IPS DF 4.7 (cell line): ENCODE data around the gene KRTAP10-2.

Experiments
- DNase-seq: peaks from one replicate; pipeline ENCODE4 v3.0.0-alpha.2; 2013; ENCODE audit warnings: low spot score; ENCODE audit errors: extremely low read depth

The KRTAP10-2 gene

DNA sequence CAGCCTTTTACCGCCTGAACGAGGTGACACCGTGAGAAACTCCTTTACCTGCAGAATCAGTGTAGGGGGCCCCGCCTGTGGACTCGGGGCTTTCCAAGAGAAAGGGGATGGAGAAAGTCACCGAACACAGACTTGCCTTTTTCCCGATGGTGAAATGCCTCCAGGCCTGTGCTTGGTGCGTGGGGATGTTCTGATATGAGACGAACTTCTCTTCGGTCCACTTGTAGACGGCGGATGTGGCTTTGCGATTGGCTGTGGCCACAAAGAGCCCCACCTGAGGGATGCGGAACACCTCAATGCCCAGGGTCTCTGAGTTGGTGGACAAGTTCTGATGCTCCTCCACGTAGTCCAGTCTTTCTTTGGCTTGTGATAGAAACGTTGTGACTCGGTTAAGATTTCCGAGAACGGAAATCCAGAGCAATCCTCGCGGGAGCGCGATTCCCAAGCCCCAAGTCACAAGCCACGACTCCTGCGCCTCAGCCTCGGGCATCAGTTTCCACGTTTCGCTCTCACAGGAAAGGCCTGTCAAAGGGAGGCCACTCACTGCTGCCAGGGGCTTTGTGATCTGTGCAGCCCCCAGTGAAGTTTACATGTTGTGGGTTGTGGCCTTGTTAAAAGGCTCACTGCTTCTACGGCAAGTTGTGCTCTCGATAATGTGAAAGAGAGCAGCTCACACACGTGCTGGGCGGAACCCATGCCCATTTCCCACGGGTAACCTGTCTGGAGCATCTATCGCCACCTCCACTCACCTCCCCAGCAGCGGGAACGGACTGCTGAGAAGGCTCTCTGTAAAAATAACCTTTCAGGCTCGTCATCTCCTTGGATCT is 23.9 kb downstream of the KRTAP10-2 start:
- no peak for DNase-seq

DNA sequence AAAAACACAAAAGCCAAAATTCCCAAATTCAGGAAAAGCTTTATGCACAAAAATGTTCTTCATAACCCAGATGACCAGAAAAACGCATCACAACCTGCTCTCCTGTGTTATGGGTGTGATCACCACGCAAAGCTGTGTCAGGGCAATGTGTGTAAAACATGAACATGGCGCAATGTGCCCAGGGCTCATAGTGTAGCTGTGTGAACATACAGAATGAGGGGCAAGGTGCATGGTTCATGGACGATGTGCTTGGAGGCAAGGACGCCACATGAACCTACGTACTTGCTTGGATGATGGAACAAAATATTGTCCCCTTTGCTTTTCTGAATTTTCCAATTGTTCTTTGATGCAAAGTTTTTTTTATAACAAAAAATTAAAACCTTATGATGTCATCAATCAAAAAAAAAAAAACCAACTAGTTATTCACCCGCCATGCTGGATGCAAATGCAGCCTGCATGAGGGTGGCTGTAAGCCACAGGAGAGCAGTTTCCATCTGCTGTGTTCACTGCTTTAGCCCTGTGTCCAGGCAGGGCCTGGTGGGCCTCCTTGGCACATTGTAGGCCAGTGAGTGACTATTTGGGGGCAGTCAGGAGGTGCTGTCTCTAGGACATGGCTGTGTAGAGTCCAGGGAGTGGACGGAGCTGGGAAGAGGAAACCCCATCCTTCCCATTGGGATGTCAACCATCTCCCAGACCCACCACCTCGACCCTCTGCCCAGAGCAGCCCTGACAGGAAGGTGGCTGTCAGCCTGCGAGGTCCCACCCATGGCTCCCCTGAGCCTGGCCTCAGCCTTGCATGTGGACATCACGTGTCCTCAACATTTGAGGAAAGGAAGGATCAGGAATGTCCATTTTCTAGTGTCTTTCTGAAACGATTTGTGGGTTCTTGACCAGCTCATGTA is 25.0 kb downstream of the KRTAP10-2 start:
- DNase-seq, result no peak

DNA sequence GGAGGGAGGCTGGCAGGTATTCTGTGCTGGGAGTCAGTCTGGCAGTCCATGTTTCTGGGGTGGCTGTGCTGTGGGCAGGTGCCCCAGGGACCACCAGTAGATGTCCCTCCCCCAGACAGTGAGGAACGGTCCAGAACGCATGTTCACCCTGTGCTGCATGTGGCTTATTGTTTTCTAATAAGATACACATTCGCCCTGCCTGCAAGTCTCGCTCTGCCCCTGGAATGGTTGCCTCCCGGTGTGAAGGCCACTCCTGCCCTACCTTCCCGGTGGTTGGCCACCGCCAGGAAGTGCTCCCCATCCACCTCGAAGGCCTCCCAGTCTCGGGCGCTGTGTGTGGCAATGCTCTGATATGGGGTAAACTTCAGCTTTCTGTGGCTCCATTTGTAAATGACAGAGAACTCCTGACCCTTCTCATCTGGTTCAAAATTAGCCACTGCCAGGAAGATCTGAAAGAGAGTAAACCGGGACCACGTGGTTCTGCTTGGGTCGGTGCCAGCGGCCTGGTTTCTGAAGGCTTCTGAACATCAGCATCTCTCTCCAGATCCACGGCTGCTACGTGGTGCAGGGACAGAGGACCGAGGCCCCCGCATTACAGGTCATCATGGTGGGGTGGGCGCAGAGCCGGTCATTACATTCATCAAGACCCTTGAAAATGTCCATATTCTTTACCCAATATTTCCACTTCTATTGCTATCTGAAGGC is 25.8 kb downstream of the KRTAP10-2 start:
- no peak for DNase-seq

DNA sequence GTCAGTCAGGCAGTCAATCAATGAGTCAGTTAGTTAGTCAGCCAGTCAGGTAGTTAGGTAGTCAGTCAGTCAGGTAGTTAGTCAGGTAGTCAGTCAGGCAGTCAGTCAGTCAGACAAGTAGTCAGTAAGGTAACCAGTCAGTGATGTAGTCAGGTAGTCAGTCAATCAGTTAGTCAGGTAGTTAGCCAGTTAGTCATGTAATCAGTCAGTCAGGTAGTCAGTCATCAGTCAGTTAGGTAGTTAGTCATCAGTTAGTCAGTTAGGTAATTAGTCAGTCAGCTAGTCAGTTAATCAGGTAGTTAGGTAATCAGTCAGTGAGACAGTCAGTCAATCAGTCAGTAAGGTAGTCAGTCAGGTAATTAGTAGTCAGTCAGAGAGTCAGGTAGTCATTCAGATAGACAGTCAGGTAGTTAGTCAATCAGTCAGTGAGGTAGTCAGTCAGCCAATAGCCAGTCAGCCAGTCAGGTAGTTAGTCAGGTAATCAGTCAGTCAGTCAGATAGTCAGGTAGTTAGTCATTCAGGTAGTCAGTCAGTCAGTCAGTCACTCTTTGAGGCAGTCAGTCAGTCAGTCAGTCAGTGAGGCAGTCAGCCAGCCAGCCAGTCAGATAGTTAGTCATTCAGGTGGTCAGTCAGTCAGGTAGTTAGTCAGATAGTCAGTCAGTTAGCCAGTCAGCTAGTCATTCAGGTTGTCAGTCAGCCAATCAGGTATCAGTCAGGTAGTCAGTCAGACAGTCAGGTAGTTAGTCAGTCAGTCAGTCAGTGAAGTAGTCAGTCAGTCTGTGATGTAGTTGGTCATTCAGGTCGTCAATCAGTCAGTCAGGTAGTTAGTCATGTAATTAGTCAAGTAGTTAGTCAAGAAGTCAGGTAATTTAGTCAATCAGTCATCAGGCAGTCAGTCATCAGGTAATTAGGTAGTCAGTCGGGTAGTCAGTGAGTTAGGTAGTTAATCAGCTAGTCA is 26.6 kb downstream of the KRTAP10-2 start:
- no peak for DNase-seq

DNA sequence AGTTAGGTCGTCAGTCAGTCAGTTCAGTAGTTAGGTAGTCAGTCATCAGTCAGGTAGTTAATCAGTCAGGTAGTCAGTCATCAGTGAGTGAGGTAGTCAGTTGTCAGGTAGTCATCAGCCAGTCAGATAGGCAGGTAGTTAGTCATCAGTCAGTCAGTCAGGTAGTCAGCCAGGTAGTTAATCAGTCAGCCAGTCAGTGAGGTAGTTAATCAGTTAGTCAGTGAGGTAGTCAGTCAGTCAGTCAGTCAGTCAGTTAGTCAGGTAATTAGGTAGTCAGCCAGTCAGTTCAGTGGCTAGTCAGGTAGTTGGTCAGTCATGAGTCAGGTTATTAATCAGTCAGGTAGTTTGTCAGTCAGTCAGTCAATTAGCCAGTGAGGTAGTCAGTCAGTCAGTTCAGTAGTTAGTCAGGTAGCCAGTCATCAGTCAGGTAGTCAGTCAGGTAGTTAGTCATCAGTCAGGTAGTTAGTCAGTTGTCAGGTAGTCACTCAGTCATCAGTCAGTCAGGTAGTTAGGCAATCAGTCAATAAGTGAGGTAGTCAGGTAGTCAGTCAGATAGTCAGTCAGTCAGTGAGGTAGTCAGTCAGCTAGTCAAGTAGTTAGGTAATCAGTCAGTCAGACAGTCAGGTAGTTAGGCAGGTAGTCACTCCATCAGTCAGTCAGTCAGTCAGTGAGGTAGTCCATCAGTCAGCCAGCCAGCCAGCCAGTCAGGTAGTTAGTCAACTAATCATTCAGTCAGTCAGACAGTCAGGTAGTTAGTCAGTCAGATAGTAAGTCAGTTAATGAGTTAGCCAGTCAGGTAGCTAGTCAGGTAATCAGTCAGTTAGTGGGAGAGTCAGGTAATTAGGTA is 27.5 kb downstream of the KRTAP10-2 start:
- DNase-seq, result no peak

DNA sequence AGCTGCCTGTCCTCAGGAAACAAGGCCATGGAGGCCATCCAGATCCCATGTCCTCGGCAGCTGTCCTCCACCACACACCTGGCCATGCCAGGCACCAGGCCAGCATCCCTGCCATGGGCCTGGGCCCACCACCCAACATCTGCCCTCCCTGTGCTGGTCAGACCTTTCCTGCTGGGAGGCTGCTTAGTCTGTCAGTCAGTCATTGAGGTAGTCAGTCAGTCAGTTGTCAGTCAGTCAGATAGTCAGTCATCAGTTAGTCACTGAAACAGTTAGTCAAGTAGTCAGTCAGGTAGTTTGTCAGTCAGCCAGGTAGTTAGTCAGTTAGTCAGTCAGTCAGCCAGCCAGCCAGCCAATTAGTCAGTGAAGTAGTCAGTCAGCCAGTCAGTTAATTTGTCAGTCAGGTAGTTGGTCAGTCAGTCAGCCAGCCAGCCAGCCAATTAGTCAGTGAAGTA is 28.5 kb downstream of the KRTAP10-2 start:
- DNase-seq, result no peak

DNA sequence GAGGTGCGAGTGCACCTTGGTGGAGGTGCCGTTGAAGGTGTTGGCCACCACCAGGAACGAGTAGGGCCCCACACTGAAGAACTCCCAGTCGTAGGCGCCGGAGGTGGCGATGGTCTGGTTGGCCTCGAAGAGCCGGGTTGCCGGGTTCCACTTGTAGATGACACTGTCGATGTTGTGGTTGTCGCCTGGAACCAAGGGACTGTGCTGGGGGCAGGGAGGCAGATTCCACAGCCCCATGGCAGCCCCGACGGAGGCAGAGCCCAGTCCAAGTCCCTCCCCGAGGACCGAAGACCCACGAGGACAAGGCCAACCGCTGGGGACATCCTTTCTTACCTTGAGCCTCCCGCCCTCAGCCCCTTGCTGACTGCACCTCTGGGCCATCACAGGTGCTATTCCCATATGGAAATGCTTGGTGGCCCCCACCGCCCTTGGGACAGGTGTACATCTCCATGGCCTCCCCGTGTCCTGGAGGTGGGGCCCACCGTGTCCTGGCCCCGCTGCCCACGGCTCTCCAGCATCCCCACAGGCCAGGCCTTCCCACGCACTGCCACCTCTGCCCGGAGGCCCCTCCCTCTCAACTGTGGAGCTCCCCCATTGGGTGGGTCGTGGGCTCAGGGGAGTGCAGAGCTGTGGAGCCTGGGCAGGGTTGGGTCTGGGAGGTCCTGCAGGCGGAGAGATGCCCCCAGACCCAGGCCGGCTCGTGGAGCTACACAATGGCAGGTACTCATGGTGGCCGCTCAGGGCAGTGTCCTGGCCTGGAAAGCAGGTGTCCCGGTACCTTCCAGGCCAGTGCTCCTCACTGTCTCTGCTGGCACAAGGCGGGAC is 29.2 kb downstream of the KRTAP10-2 start:
- no peak for DNase-seq

DNA sequence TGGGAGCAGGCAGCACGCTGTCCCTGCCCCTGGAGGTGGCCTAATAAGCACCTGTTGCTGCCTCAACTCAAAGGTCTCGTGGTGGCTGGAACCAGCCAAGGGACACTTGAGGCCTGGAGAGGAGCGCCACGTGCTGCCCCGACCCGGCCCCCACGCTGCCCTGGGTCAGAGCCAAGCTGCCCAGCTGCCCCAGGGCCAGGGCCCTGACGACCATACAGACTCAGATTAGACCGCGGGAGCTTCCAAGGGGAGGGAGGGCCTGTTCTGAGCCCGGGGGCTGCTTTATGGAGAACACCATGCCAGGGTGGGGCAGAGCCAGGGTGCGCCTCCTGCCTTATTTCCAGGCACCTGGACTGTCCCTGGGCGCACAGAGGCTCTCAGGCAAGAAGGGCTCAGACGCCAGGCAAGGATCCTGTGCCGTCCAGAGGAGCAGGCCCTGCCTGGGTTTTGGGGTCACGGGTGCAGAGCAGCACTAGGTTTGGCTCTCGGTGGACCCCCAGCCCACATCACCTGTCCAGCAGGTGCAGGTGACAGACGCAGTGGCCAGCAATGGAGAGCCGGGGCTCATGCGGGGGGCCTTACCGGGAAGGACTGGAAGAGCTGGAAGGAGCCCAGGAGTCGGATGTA is 29.9 kb downstream of the KRTAP10-2 start:
- DNase-seq, result no peak

DNA sequence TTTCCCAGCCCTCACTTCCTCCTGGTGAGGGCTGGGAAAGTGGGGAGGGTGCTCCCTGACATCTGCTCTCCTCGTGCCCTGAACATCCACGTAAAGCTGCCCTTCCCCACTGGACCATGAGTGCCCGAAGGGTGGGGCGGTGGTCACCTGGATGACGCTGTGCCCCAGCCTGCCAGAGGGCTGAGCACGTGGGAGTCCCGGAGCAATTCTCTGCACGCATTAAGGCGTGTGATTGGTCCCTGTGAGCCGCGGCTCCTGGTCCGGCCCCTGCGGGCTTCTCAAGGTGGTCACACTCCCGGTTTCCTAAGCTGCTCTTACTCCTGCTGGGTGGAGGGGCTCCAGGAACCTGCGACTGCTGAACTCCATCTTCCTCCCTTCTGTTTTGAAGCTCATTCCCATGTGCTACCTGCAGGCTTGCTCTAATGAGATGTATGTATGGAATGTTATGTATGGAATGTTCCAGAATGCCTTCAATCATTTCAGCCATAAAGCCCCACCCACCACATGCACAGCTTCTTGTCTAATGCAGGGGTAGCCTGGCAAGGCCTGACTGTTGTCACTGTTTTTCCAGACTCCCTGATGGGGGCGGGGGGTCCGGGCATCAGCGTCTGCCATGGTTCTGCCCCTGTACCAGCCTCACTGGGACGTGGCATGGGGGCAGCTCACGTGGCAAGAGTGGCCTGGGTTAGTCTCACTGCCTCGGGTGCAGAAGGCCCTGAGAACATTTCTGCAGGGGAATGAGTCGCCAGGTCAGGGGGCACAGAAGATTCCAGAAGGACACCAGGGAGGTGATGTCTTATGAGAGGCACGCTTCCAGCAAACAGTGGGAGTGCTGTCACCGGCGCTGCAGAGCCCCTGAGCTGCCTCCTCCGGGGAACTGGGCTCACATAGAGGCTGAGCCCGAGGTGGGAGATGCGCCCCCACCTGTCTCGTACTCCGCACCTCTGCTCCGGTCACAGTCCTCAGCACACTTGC is 30.7 kb downstream of the KRTAP10-2 start:
- no peak for DNase-seq

DNA sequence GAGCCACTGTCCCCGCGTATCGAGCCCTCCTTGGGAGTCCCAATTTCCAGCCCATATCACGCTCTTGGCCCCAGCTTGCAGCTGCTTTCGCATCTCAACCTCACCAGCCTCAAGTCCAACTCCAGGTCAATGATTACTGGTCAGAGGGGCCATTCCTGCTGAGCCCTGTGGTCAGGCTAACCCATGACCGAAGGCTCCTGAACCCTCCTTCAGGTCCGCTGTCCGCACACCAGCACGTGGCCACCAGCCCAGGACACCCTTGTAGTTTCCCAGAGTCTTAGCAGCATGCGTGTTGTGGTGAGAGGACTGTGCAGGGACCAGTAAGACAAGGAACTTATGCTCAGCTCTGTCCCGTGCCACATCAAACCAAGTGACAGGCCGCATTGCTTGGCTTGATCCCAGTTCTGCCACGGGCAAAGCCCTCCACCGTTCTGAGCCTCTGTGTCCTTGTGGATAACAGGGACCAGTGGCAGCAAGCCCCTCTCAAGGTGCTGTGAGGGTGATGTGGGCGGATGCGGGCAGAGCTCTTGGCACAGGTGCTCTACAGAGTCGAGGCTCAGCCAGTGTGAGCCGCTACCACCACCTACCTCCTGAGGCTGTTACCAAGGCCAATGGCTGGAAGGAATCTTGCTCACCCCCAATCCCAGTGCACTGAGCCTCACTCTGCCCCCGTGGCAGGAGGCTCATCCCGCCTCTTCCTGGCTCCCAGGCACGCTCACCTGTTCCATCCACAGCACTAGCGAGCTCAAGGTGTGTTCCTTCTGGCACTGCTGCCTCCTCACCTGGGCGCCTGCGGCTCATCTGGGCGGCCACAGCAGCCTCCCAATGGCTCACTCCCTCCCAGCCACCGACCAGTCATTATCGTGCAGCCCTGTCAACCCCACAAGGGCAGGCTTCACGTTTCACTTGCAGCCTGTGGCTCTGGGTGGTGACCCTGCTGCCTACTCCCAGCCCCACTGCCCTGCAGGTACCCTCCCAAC is 31.7 kb downstream of the KRTAP10-2 start:
- no peak for DNase-seq

DNA sequence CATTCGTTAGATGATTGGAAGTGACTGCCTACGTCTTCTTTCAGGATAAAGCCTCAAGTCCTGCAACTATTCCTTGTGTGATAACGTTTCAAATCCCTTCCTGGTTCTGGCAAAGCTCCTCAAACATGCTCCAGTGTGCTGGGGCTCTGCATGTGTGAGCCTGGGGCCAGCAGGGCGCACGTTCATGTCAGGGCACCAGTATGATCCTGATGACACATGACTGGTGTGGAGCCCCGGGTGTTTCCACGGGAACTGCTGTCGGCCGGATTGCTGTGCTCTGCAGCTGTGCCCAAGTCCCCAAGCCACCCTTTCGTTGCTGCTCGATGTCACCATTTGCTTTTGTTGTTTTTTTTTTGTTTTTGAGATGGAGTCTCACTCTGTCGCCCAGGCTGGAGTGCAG is 32.6 kb downstream of the KRTAP10-2 start:
- no peak for DNase-seq

DNA sequence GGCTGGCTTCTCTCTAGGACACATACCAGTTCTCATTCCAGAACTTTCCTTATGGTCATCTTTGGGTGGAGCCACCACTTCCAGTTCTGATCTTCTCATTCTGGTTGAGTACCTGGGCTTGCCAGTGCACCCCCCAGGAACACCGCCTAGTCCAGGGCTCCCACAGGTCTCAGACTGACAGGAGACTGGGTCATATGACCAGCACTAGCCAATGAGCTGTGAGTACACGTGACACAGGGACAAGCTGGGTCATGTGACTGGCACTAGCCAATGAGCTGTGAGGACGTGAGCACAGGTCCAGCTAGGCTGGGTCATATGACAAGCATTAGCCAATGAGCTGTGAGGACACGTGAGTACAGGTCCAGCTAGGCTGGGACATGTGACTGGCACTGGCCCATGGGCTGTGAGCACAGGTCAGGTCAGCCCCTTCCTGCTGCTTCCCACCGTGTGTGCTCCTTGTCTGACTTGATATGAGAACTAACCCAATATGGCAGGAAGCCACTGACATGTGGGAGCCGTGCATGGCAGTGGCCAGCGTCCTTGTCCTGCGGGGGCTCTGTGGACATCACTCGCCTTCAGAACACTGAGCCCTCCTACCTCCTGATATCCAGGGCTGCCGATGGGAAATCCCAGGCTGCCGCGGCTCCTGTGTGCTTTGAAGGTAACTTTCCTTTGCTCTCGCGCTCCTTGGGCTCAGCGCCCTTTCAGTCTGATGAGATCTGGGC is 34.0 kb downstream of the KRTAP10-2 start:
- DNase-seq, result peak; percentile 19

DNA sequence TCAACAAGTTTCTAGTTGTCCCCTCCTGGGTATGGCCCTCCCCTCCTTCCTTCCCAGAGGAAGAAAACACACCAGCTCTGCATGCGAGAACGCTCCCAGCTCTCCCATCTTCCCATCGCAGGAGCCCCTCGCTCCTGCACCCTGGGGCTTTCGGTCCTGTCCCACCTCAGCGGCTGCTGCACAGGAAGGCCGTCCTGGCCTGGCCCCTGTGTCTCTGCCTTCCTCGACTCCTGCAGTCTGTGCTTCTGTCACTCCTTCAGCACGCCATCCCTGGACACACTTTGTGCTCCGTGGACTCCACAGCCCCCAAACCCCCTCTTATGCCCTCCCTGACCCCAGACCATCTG is 34.5 kb downstream of the KRTAP10-2 start:
- no peak for DNase-seq

DNA sequence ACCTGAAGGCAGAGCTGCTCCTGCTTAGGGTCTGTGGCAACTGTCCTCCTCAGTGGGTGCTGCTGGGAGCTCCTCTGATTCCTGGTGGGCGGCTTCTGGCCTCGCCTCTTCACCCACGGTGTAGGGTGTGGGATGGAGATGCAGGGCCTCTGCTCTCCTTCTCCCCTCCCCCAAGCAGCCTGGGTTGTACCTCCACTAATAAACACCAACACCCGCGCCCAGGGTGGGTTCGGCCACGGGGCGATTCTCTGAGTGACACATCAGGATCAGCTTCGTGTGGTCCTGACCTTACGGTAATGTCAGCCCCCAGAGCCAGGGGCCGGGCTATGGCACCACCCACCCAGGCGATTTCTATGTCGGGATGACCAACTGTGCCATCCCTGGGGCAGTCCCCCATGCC is 35.0 kb downstream of the KRTAP10-2 start:
- DNase-seq, result no peak

DNA sequence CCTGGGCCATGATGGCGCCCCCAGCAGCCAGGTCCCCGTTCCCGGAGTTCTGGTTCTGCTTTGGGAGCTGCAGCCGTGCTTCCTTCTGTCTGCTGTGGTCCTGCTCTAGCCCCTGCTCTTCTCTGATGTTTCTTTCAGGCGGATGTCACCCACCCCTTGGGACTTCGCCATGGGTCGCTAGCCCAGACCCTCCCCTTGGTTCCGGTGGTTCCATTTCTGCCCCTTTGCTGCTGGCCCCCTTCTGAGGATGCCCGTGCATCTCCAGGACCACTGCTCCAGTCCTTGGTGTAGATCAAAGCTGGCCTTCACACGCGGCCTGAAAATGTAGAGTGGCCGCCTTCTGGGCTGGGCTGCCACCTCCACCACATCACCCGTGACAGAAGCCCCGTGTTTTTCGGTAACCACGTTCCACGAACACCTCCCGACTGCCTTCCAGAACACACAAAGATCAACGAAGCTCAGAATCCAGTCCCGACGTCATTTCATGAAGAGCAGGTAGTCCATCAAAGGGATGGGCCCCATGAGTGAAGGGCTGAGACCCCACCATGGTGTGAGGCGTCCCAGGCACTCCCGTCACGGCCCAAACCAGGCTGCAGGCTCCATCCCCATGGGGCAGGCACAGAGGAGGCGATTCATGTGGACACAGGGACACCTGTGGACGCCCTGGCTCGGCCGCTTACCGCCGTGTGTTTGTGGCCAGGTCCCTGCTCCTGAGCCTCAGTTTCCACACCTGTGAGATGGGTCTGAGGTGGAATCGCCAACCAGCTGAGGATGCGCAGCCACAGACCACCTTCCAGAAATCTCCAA is 35.7 kb downstream of the KRTAP10-2 start:
- no peak for DNase-seq
